Measurements from ENCODE around the gene NDUFAF3.
A peak's percentile ranks its signal among the peaks of the same experiment; 100 is the strongest.

Gene NDUFAF3

DNA sequence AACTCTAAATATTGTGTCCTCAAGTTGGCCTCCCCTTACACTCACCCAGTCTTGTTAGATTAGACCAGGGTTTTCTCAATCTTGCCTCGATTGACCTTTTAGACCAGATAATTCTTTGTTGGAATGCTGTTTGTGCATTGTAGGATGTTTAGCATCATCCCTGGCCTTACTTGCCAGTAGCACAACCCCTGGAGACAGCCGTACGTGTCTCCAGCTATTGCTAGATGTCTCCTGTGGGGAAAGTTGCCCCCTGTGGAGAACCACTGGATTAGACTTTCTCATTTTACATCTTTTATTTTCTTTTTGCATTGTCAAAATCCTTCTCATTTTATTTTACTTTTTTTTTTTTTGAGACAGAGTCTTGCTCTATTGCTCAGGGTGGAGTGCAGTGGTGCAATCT, 12.5 kb upstream of the NDUFAF3 start:
- peaks cover 23% of the 10 kb centered on the region for H3K4me1 Mint-ChIP-seq
- H3K27ac Mint-ChIP-seq, result no peak overlapping the region
- peak overlapping the region; percentile 60 for H3K4me3 Mint-ChIP-seq
- DNase-seq, result no peak
- H3K27me3 Mint-ChIP-seq (ENCODE audit: low read depth, poor library complexity), result no peaks in the 10 kb centered on the region
- no peaks in the 10 kb centered on the region for H3K9me3 Mint-ChIP-seq
- no peak for TF ChIP-seq CTCF (IDR thresholded peaks at IDR 0.05)
- peaks cover 25% of the 10 kb centered on the region for H3K36me3 Mint-ChIP-seq (ENCODE audit: low read depth)

DNA sequence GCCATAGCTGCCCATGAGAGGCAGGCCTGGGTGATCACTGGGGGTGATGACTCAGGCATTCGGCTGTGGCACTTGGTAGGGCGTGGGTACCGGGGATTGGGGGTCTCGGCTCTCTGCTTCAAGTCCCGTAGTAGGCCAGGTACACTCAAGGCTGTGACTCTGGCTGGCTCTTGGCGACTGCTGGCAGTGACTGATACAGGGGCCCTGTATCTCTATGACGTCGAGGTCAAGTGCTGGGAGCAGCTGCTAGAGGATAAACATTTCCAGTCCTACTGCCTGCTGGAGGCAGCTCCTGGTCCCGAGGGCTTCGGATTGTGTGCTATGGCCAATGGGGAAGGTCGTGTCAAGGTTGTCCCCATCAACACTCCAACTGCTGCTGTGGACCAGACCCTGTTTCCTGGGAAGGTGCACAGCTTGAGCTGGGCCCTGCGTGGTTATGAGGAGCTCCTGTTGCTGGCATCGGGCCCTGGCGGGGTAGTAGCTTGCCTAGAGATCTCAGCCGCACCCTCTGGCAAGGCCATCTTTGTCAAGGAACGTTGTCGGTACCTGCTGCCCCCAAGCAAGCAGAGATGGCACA, 9.4 kb upstream of the NDUFAF3 start:
- peaks cover 24% of the 10 kb centered on the region for H3K4me1 Mint-ChIP-seq

DNA sequence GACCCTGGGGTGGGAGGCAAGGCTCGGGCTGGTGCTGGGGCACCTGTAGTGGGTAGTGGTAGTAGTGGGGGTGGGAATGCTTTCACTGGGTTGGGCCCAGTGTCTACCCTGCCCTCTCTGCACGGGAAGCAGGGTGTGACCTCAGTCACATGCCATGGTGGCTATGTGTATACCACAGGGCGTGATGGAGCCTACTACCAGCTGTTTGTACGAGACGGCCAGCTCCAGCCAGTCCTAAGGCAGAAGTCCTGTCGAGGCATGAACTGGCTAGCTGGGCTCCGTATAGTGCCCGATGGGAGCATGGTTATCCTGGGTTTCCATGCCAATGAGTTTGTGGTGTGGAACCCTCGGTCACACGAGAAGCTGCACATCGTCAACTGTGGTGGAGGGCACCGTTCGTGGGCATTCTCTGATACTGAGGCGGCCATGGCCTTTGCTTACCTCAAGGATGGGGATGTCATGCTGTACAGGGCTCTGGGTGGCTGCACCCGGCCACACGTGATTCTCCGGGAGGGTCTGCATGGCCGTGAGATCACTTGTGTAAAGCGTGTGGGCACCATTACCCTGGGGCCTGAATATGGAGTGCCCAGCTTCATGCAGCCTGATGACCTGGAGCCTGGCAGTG, 8.7 kb upstream of the NDUFAF3 start:
- Mint-ChIP-seq H3K27me3 (ENCODE audit: low read depth, poor library complexity) (no peaks in the 10 kb centered on the region), H3K4me1 (peaks cover 18% of the 10 kb centered on the region), H3K27ac (no peak overlapping the region), H3K4me3 (no peak overlapping the region), H3K36me3 (ENCODE audit: low read depth) (peaks cover 36% of the 10 kb centered on the region), H3K9me3 (no peaks in the 10 kb centered on the region)
- no peak for TF ChIP-seq CTCF (IDR thresholded peaks at IDR 0.05)
- no peak for DNase-seq

More for the DNA sequence above, 9.4 kb upstream of the NDUFAF3 start:
- no peak for TF ChIP-seq CTCF (IDR thresholded peaks at IDR 0.05)
- H3K36me3 Mint-ChIP-seq (ENCODE audit: low read depth), result peaks cover 41% of the 10 kb centered on the region
- no peak for DNase-seq
- H3K27ac Mint-ChIP-seq, result no peak overlapping the region
- no peaks in the 10 kb centered on the region for H3K9me3 Mint-ChIP-seq
- no peaks in the 10 kb centered on the region for H3K27me3 Mint-ChIP-seq (ENCODE audit: low read depth, poor library complexity)
- H3K4me3 Mint-ChIP-seq, result no peak overlapping the region

GRCh38 chr3:49013738-49014660, 7.9 kb upstream of the NDUFAF3 start:
- Mint-ChIP-seq H3K9me3 (no peaks in the 10 kb centered on the region), H3K36me3 (ENCODE audit: low read depth) (peaks cover 32% of the 10 kb centered on the region), H3K27ac (no peak overlapping the region), H3K4me3 (no peak overlapping the region), H3K4me1 (peaks cover 18% of the 10 kb centered on the region), H3K27me3 (ENCODE audit: low read depth, poor library complexity) (no peaks in the 10 kb centered on the region)
- peak; percentile 56 for DNase-seq
- peak; percentile 53 for TF ChIP-seq CTCF (IDR thresholded peaks at IDR 0.05)

- H3K27ac Mint-ChIP-seq, result peak overlapping the region; percentile 87
- peaks cover 19% of the 10 kb centered on the region for H3K4me1 Mint-ChIP-seq
- no peaks in the 10 kb centered on the region for H3K27me3 Mint-ChIP-seq (ENCODE audit: low read depth, poor library complexity)
- peaks cover 27% of the 10 kb centered on the region for H3K36me3 Mint-ChIP-seq (ENCODE audit: low read depth)
- H3K9me3 Mint-ChIP-seq, result no peaks in the 10 kb centered on the region
- DNase-seq, result no peak
- no peak for TF ChIP-seq CTCF (IDR thresholded peaks at IDR 0.05)
- H3K4me3 Mint-ChIP-seq, result no peak overlapping the region
These were observed 6.8 kb upstream of the NDUFAF3 start for GRCh38 chr3:49015072-49015471.

All from nephron progenitor cell (in vitro differentiated cells).